ENCODE results near the gene CD3D. TPM values are rescaled to one million over a fixed set of nuclear protein-coding genes. Genes with fewer than 3 reads are reported as not detected.

CD3D gene
- total RNA-seq, 4 donors from 2014 or later = 1.1 TPM; not detected in 3

DNA sequence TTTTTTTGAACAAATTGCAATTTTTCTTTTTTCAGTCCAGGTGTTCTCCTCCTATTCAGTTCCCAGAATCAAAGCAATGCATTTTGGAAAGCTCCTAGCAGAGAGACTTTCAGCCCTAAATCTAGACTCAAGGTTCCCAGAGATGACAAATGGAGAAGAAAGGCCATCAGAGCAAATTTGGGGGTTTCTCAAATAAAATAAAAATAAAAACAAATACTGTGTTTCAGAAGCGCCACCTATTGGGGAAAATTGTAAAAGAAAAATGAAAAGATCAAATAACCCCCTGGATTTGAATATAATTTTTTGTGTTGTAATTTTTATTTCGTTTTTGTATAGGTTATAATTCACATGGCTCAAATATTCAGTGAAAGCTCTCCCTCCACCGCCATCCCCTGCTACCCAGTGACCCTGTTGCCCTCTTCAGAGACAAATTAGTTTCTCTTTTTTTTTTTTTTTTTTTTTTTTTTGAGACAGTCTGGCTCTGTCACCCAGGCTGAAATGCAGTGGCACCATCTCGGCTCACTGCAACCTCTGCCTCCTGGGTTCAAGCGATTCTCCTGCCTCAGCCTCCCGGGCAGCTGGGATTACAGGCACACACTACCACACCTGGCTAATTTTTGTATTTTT lies 10.7 kb upstream of the CD3D start:
- DNase-seq (ENCODE audit: low spot score in 2 of 2) = no peak
- 9 to 12% methylated on average over 6 of the region's 6 CpGs for WGBS, 2 donors
- no peak for TF ChIP-seq POLR2A (IDR thresholded peaks at IDR 0.05)
- TF ChIP-seq, protein P1, sequence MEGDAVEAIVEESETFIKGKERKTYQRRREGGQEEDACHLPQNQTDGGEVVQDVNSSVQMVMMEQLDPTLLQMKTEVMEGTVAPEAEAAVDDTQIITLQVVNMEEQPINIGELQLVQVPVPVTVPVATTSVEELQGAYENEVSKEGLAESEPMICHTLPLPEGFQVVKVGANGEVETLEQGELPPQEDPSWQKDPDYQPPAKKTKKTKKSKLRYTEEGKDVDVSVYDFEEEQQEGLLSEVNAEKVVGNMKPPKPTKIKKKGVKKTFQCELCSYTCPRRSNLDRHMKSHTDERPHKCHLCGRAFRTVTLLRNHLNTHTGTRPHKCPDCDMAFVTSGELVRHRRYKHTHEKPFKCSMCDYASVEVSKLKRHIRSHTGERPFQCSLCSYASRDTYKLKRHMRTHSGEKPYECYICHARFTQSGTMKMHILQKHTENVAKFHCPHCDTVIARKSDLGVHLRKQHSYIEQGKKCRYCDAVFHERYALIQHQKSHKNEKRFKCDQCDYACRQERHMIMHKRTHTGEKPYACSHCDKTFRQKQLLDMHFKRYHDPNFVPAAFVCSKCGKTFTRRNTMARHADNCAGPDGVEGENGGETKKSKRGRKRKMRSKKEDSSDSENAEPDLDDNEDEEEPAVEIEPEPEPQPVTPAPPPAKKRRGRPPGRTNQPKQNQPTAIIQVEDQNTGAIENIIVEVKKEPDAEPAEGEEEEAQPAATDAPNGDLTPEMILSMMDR (IDR thresholded peaks at IDR 0.05) = peak; percentile 28 to 64 (median 49)
- no peak for TF ChIP-seq EP300 (IDR thresholded peaks at IDR 0.05)
- no peaks in the 10 kb centered on the region for H3K36me3 ChIP-seq
- H3K4me1 ChIP-seq = no peaks in the 10 kb centered on the region
- H3K27ac ChIP-seq = no peak overlapping the region
- peaks cover 0 to 2% of the 10 kb centered on the region in 2 donors for H3K27me3 ChIP-seq
- no peaks in the 10 kb centered on the region for H3K9me3 ChIP-seq
- H3K4me3 ChIP-seq = no peak overlapping the region

DNA sequence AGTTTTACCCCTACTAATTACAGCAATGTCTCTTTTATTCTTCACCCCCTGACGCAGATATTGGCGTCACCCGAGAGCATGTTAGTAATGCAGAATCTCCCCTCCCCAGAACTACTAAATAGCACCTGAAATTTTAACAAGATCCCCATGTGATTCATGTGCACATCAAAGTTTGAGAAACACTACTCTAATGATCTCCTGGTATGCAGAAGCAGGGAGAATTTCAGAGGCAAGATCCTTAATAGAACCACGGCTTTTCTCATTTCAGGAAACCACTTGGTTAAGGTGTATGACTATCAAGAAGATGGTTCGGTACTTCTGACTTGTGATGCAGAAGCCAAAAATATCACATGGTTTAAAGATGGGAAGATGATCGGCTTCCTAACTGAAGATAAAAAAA lies 7.0 kb upstream of the CD3D start:
- H3K4me1 ChIP-seq = no peaks in the 10 kb centered on the region
- TF ChIP-seq, protein P1 (IDR thresholded peaks at IDR 0.05) = no peak
- TF ChIP-seq EP300 (IDR thresholded peaks at IDR 0.05) (no peak), POLR2A (IDR thresholded peaks at IDR 0.05) (no peak)
- H3K9me3 ChIP-seq = no peaks in the 10 kb centered on the region
- no peak overlapping the region for H3K27ac ChIP-seq
- no peak for DNase-seq (ENCODE audit: low spot score in 2 of 2)
- H3K36me3 ChIP-seq = no peaks in the 10 kb centered on the region
- 71 to 75% methylated on average over 6 of the region's 6 CpGs for WGBS, 2 donors
- peaks cover 0 to 5% of the 10 kb centered on the region in 2 donors for H3K27me3 ChIP-seq
- no peak overlapping the region for H3K4me3 ChIP-seq

DNA sequence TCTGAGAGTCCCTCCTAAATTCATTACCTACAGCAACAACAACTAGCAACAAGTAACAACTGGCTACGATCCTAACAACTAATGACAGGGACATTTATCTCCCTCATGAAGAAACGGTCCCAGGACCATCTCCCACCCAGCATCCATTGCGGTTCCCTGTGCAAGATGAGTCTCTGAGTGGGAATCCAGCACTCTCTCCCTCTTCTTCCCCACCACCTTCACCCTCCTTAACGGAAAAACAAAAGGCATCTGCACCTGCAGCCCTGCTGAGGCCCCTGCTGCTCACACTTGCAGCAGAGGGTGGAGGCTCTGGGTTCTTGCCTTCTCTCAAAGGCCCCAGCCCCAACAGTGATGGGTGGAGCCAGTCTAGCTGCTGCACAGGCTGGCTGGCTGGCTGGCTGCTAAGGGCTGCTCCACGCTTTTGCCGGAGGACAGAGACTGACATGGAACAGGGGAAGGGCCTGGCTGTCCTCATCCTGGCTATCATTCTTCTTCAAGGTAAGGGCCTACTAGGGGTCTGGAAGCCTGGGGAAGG lies 1.5 kb upstream of the CD3D start, which contains the start of gene CD3G:
CD3G (plus strand) TSS at position 364 of the 535 bp plus-strand sequence; CDS start at position 444, 80 bp downstream.
- TF ChIP-seq, protein P1 (IDR thresholded peaks at IDR 0.05) = no peak
- TF ChIP-seq EP300 (IDR thresholded peaks at IDR 0.05) (no peak), POLR2A (IDR thresholded peaks at IDR 0.05) (no peak)
- Histone ChIP-seq H3K27me3 (peaks cover 0 to 11% of the 10 kb centered on the region in 2 donors), H3K36me3 (no peaks in the 10 kb centered on the region), H3K4me3 (peak within 1 kb of the TSS in 1 of 4 donors; percentile 19), H3K4me1 (no peaks in the 10 kb centered on the region), H3K27ac (no peak within 1 kb of the TSS), H3K9me3 (no peaks in the 10 kb centered on the region)
- DNase-seq (ENCODE audit: low spot score in 2 of 2) = no peak
- WGBS, 2 donors = 71 to 78% methylated on average over 6 of the region's 6 CpGs

DNA sequence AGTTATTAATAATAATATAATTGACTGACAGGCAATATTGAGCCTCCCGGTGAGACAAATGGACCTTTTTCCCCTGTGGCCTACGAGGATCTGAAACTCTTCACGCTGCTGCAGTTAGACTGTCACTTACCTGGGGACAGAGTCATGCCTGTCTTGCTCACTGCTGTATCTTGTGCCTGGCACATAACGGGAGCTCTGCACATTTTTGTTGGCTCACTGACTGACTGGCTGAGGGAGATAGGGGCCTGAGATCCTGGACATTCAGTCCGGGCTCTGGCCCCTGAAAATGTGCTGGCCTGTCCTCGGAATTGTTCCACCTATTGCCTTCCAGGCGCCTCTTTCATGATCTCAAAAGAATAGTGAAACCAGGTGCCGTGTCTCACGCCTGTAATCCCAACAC lies 743 bp upstream of the CD3D start:
- H3K4me3 ChIP-seq = no peak overlapping the region
- no peaks in the 10 kb centered on the region for H3K4me1 ChIP-seq
- TF ChIP-seq POLR2A (IDR thresholded peaks at IDR 0.05) (no peak), EP300 (IDR thresholded peaks at IDR 0.05) (no peak)
- TF ChIP-seq, protein P1 (IDR thresholded peaks at IDR 0.05) = no peak
- H3K27me3 ChIP-seq = peaks cover 0 to 17% of the 10 kb centered on the region in 2 donors
- 73 to 79% methylated on average over 9 of the region's 9 CpGs for WGBS, 2 donors
- H3K9me3 ChIP-seq = no peaks in the 10 kb centered on the region
- H3K36me3 ChIP-seq = no peaks in the 10 kb centered on the region
- H3K27ac ChIP-seq = no peak overlapping the region
- DNase-seq (ENCODE audit: low spot score in 2 of 2) = no peak

DNA sequence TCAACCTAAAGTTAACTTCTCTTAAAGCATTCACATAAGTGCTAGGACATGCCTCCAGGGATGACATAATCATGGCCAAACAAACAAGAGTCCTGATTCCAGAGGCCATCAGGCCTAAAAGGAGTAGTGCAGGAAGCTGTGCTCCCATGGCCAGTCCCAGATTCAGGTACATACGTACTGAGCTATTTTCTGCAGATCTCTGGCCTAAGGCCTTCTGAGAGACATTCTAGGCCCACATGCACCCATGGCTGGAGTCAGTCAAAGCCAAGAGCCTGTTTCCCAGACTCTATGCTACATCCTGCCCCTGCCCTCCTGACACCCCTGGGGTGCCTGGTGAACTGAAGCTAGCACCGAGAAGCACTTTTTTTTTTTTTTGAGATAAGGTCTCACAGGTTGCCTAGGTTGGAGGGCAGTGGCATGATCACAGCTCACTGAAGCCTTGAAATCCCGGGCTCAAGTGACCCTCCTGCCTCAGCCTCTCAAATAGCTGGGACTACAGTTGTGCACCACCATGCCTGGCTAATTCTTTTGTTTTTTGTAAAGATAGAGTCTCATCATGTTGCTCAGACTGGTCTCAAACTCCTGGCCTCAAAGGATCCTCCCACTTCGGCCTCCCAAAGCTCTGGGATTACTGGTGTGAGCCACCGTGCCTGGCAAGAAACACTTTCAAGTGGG lies 553 bp downstream of the CD3D start:
- TF ChIP-seq EP300 (IDR thresholded peaks at IDR 0.05) (no peak), POLR2A (IDR thresholded peaks at IDR 0.05) (no peak)
- TF ChIP-seq, protein P1 (IDR thresholded peaks at IDR 0.05) = no peak
- no peak for DNase-seq (ENCODE audit: low spot score in 2 of 2)
- peaks cover 0 to 14% of the 10 kb centered on the region in 2 donors for H3K27me3 ChIP-seq
- no peaks in the 10 kb centered on the region for H3K36me3 ChIP-seq
- H3K4me1 ChIP-seq = no peaks in the 10 kb centered on the region
- peak overlapping the region in 1 of 4 donors; percentile 3 for H3K4me3 ChIP-seq
- WGBS, 2 donors = 79 to 80% methylated on average over 5 of the region's 5 CpGs
- no peaks in the 10 kb centered on the region for H3K9me3 ChIP-seq
- H3K27ac ChIP-seq = no peak overlapping the region
